Naive thymus-derived CD4-positive, alpha-beta T cell (primary cell): Measurements from ENCODE around the gene TULP1. TPM values are rescaled to one million over a fixed set of nuclear protein-coding genes. Genes with fewer than 3 reads are reported as not detected.
A peak's percentile ranks its signal among the peaks of the same experiment; 100 is the strongest.

Experiments
- ATAC-seq: fragments of 150-1000 bp; cut with Tn5 transposase; 2 replicates; pipeline ENCODE4 v1.10.0; 2021; ENCODE audit warnings: mild to moderate bottlenecking, moderate library complexity
- CTCF ChIA-PET: fragments of 350-600 bp; sonication (Branson Sonifier 250); formaldehyde crosslinking; loops from one replicate; lab custom pipeline; 2021; ENCODE audit warnings: antibody characterized with exemption; lab: Charles Lee
- POLR2A ChIA-PET: fragments of 350-600 bp; sonication (Branson Sonifier 250); formaldehyde crosslinking; loops from one replicate; lab custom pipeline; 2021; ENCODE audit warnings: antibody characterized with exemption, inconsistent platforms; lab: Charles Lee
- DNase-seq, 9 donors: peaks; one replicate each; pipeline versions ENCODE4 v3.0.0 to v3.0.0-alpha.2; 2020 to 2022; ENCODE audit warnings: mixed read lengths in 1 of 9
- H3K27ac ChIP-seq: one replicate; pipeline ENCODE4 v1.7.0; 2013; ENCODE audit warnings: mild to moderate bottlenecking, low read depth, low read length, moderate library complexity
- H3K27me3 ChIP-seq, 2 donors: one replicate each; pipeline ENCODE4 v1.7.0; 2013; ENCODE audit warnings: low read length in 2 of 2, mild to moderate bottlenecking in 2 of 2, moderate library complexity in 2 of 2; ENCODE audit not compliant: control insufficient read depth in 2 of 2, insufficient read depth in 2 of 2
- H3K36me3 ChIP-seq, 3 experiments: 1 replicate in 2 of 3; 2 replicates in 1 of 3; pipeline ENCODE4 v1.7.0; 2013; ENCODE audit warnings: low read length in 3 of 3, mild to moderate bottlenecking in 3 of 3, moderate library complexity in 1 of 3; ENCODE audit not compliant: insufficient read depth in 3 of 3, control insufficient read depth in 2 of 3
- H3K4me1 ChIP-seq, 2 donors: one replicate each; pipeline ENCODE4 v1.7.0; 2013; ENCODE audit warnings: low read length in 2 of 2, mild to moderate bottlenecking in 2 of 2, moderate library complexity in 1 of 2; ENCODE audit not compliant: control insufficient read depth in 2 of 2, insufficient read depth in 2 of 2
- H3K4me3 ChIP-seq: 2 replicates; pipeline ENCODE4 v1.7.0; 2013; ENCODE audit warnings: mild to moderate bottlenecking, low read length
- H3K9me3 ChIP-seq, 3 experiments: 1 replicate in 2 of 3; 2 replicates in 1 of 3; pipeline ENCODE4 v1.7.0; 2013; ENCODE audit warnings: low read length in 3 of 3; ENCODE audit not compliant: control insufficient read depth in 2 of 3
- H3K27ac Mint-ChIP-seq, 9 donors: one replicate each; pipeline ENCODE4 v1.8.0; 2020 to 2022; ENCODE audit warnings: mixed read lengths in 9 of 9, mild to moderate bottlenecking in 8 of 9, moderate library complexity in 5 of 9, inconsistent platforms in 2 of 9
- H3K27me3 Mint-ChIP-seq, 5 donors: one replicate each; pipeline ENCODE4 v1.8.0; 2021 to 2022; ENCODE audit warnings: mixed read lengths in 5 of 5, mild to moderate bottlenecking in 1 of 5
- H3K36me3 Mint-ChIP-seq, 5 donors: one replicate each; pipeline ENCODE4 v1.8.0; 2020 to 2022; ENCODE audit warnings: mixed read lengths in 5 of 5, mild to moderate bottlenecking in 3 of 5, inconsistent platforms in 1 of 5
- H3K4me1 Mint-ChIP-seq, 7 donors: one replicate each; pipeline ENCODE4 v1.8.0; 2020 to 2022; ENCODE audit warnings: mixed read lengths in 7 of 7, mild to moderate bottlenecking in 3 of 7, inconsistent platforms in 1 of 7
- H3K4me3 Mint-ChIP-seq, 10 donors: one replicate each; pipeline ENCODE4 v1.8.0; 2020 to 2022; ENCODE audit warnings: mild to moderate bottlenecking in 10 of 10, mixed read lengths in 10 of 10, moderate library complexity in 6 of 10, inconsistent platforms in 2 of 10
- H3K9me3 Mint-ChIP-seq, 11 donors: one replicate each; pipeline ENCODE4 v1.8.0; 2020 to 2022; ENCODE audit warnings: mixed read lengths in 11 of 11, mild to moderate bottlenecking in 4 of 11, inconsistent platforms in 1 of 11, moderate library complexity in 1 of 11
- intact Hi-C, 2 donors: fragments of 100-400 bp; cut with micrococcal nuclease; formaldehyde crosslinking; loops; one replicate each; pipeline ENCODE4 v1.15.1; 2023
- polyA plus RNA-seq, 2 donors: library from polyadenylated mRNA; unstranded; fragments of 300-500 nt; fragmentation: Illumina TruSeq; gene quantifications; one replicate each; pipeline ENCODE4 v1.2.3, GENCODE V29; 2021
- total RNA-seq, 6 experiments: library from RNA in 5 of 6; stranded (reverse) in 5 of 6; gene quantifications; 1 replicate in 5 of 6; 2 replicates in 1 of 6; pipeline ENCODE4 v1.2.3 and lab custom pipeline; 2021 to 2026

Gene TULP1
- total and polyA plus RNA-seq, 7 experiments from 2014 or later, result not detected

- Mint-ChIP-seq H3K9me3 (no peaks in the 10 kb centered on the region), H3K4me3 (peak overlapping the region; percentile 67 to 87 (median 84)), H3K36me3 (peaks cover 0 to 3% (median 0%) of the 10 kb centered on the region in 5 donors), H3K4me1 (peaks cover 13 to 20% (median 15%) of the 10 kb centered on the region in 7 donors), H3K27me3 (peaks cover 6 to 66% (median 10%) of the 10 kb centered on the region in 5 donors), H3K27ac (peak overlapping the region in 7 of 9 donors; percentile 14 to 81 (median 48))
- Histone ChIP-seq H3K4me3 (no peak overlapping the region), H3K27me3 (peaks cover 0 to 4% of the 10 kb centered on the region in 2 donors), H3K9me3 (no peaks in the 10 kb centered on the region), H3K4me1 (peaks cover 0 to 10% of the 10 kb centered on the region in 2 donors), H3K36me3 (no peaks in the 10 kb centered on the region), H3K27ac (no peak overlapping the region)
- ATAC-seq (no peak), DNase-seq (no peak)
- POLR2A ChIA-PET, result interaction anchor here (1.6 kb wide), 1 partner anchor 197 kb away, joined by 4 read pairs; no protein-coding TSS in a partner anchor
- intact Hi-C loops, result loop anchor here in 1 of 2 donors (2.0 kb wide), 1 partner anchor 24 kb away; no protein-coding TSS in a partner anchor
- CTCF ChIA-PET, result interaction anchor here (1.4 kb wide), 1 partner anchor 53 kb away, joined by 3 read pairs; no protein-coding TSS in a partner anchor
Observed at GRCh38 chr6:35498422-35499067, 14.2 kb downstream of the TULP1 start.

- peaks cover 0 to 4% of the 10 kb centered on the region in 2 donors for H3K27me3 ChIP-seq
- ChIA-PET CTCF (no interaction called here), POLR2A (interaction anchor here (0.7 to 1.6 kb wide), 2 partner anchors 16 to 197 kb away, joined by 3 to 4 read pairs; no protein-coding TSS in a partner anchor)
- H3K36me3 ChIP-seq, result no peaks in the 10 kb centered on the region
- peak overlapping the region; percentile 60 for H3K27ac ChIP-seq
- peak overlapping the region; percentile 67 to 87 (median 84) for H3K4me3 Mint-ChIP-seq
- intact Hi-C loops, result loop anchor here (1.0 to 2.0 kb wide), 3 partner anchors 25 to 155 kb away; partner anchors contain the start of genes RPL10A (in 2 of the 2) and PPARD (in 1 of the 2)
- peak overlapping the region; percentile 68 for H3K4me3 ChIP-seq
- H3K27ac Mint-ChIP-seq, result peak overlapping the region in 2 of 9 donors; percentile 44 to 52
- no peaks in the 10 kb centered on the region for H3K9me3 ChIP-seq
- peaks cover 0 to 10% of the 10 kb centered on the region in 2 donors for H3K4me1 ChIP-seq
- peaks cover 13 to 27% (median 18%) of the 10 kb centered on the region in 7 donors for H3K4me1 Mint-ChIP-seq
- ATAC-seq, result peak; percentile 42
- H3K9me3 Mint-ChIP-seq, result no peaks in the 10 kb centered on the region
- H3K36me3 Mint-ChIP-seq, result peaks cover 0 to 3% (median 0%) of the 10 kb centered on the region in 5 donors
- peak in 6 of 9 donors; percentile 32 to 50 (median 36) for DNase-seq
- peaks cover 4 to 62% (median 10%) of the 10 kb centered on the region in 5 donors for H3K27me3 Mint-ChIP-seq
Observed at GRCh38 chr6:35497571-35498421, 14.9 kb downstream of the TULP1 start.

- POLR2A ChIA-PET, result interaction anchor here (0.6 to 1.6 kb wide), 2 partner anchors 120 to 196 kb away, joined by 3 to 4 read pairs; no protein-coding TSS in a partner anchor
- H3K9me3 Mint-ChIP-seq, result no peaks in the 10 kb centered on the region
- intact Hi-C loops, result loop anchor here (1.0 to 2.0 kb wide), 2 partner anchors 28 to 155 kb away; partner anchors contain the start of genes RPL10A (in 2 of the 2) and PPARD (in 1 of the 2)
Observed at GRCh38 chr6:35496841-35497570, 15.7 kb downstream of the TULP1 start, which contains the start of gene TEAD3. Gene TEAD3 (minus strand): TSS chr6:35497079.

GRCh38 chr6:35496036-35496840, 16.5 kb downstream of the TULP1 start:
- Histone ChIP-seq H3K27me3 (peaks cover 0 to 4% of the 10 kb centered on the region in 2 donors), H3K9me3 (no peaks in the 10 kb centered on the region), H3K4me3 (no peak overlapping the region), H3K27ac (no peak overlapping the region), H3K36me3 (no peaks in the 10 kb centered on the region), H3K4me1 (peaks cover 0 to 10% of the 10 kb centered on the region in 2 donors)
- Mint-ChIP-seq H3K36me3 (peaks cover 0 to 3% (median 0%) of the 10 kb centered on the region in 5 donors), H3K27me3 (peaks cover 0 to 58% (median 6%) of the 10 kb centered on the region in 5 donors), H3K4me3 (peak overlapping the region; percentile 48 to 87 (median 80)), H3K9me3 (no peaks in the 10 kb centered on the region), H3K27ac (peak overlapping the region in 1 of 9 donors; percentile 47), H3K4me1 (peaks cover 13 to 27% (median 18%) of the 10 kb centered on the region in 7 donors)
- intact Hi-C loops, result loop anchor here (2.0 kb wide), 1 partner anchor 27 kb away; the partner anchor contains the start of gene RPL10A (in 2 of the 2)
- ChIA-PET POLR2A (interaction anchor here (0.6 to 1.6 kb wide), 4 partner anchors 121 to 298 kb away, joined by 3 to 4 read pairs (median 3); no protein-coding TSS in a partner anchor), CTCF (no interaction called here)
- ATAC-seq (no peak), DNase-seq (no peak)

More at GRCh38 chr6:35496841-35497570, 15.7 kb downstream of the TULP1 start, which contains the start of gene TEAD3:
- Histone ChIP-seq H3K4me3 (peak within 1 kb of the TSS; percentile 68), H3K27me3 (peaks cover 0 to 4% of the 10 kb centered on the region in 2 donors), H3K36me3 (no peaks in the 10 kb centered on the region), H3K27ac (peak within 1 kb of the TSS; percentile 60), H3K9me3 (no peaks in the 10 kb centered on the region), H3K4me1 (peaks cover 0 to 10% of the 10 kb centered on the region in 2 donors)
- Mint-ChIP-seq H3K36me3 (peaks cover 0 to 3% (median 0%) of the 10 kb centered on the region in 5 donors), H3K27me3 (peaks cover 0 to 61% (median 10%) of the 10 kb centered on the region in 5 donors), H3K4me3 (peak within 1 kb of the TSS; percentile 67 to 87 (median 82)), H3K4me1 (peaks cover 13 to 27% (median 18%) of the 10 kb centered on the region in 7 donors), H3K27ac (peak within 1 kb of the TSS in 2 of 9 donors; percentile 47 to 52)
- peak; percentile 75 for ATAC-seq
- CTCF ChIA-PET, result no interaction called here
- peak; percentile 25 to 78 (median 49) for DNase-seq

- H3K36me3 Mint-ChIP-seq, result peaks cover 0 to 3% (median 0%) of the 10 kb centered on the region in 5 donors
- Histone ChIP-seq H3K9me3 (no peaks in the 10 kb centered on the region), H3K4me1 (peaks cover 0 to 10% of the 10 kb centered on the region in 2 donors), H3K36me3 (no peaks in the 10 kb centered on the region), H3K4me3 (no peak overlapping the region), H3K27me3 (peaks cover 0 to 4% of the 10 kb centered on the region in 2 donors), H3K27ac (no peak overlapping the region)
- peaks cover 0 to 52% (median 6%) of the 10 kb centered on the region in 5 donors for H3K27me3 Mint-ChIP-seq
- DNase-seq, result no peak
- intact Hi-C loops, result loop anchor here (2.0 kb wide), 1 partner anchor 27 kb away; the partner anchor contains the start of gene RPL10A (in 2 of the 2)
- ATAC-seq, result no peak
- POLR2A ChIA-PET, result interaction anchor here (0.6 kb wide), 1 partner anchor 299 kb away, joined by 3 read pairs; no protein-coding TSS in a partner anchor
- H3K27ac Mint-ChIP-seq, result peak overlapping the region in 2 of 9 donors; percentile 19 to 29
- H3K9me3 Mint-ChIP-seq, result no peaks in the 10 kb centered on the region
- H3K4me3 Mint-ChIP-seq, result peak overlapping the region; percentile 48 to 87 (median 80)
- CTCF ChIA-PET, result no interaction called here
- H3K4me1 Mint-ChIP-seq, result peaks cover 13 to 29% (median 22%) of the 10 kb centered on the region in 7 donors
Observed at GRCh38 chr6:35495258-35496035, 17.2 kb downstream of the TULP1 start.
